GM12878 (cell line): ENCODE measurements around the gene SELPLG. TPM values are rescaled to one million over a fixed set of nuclear protein-coding genes. Genes with fewer than 3 reads are reported as not detected.
"Not testable (repeated sequence)": the region's sequence is repeated elsewhere in the genome, so short reads cannot be mapped to it uniquely, and the experiment has no call there.

Source experiments
- ATAC-seq: fragments of 200-7000 bp; cut with Tn5 transposase; 3 replicates; pipeline ENCODE4 v1.9.1; 2020; ENCODE audit warnings: mild to moderate bottlenecking, moderate library complexity
- BruUV-seq: library from RNA; stranded (reverse); fragments of 400-500 nt; replicated peaks from 2 replicates; lab custom pipeline; 2021; lab: Mats Ljungman, UMichigan
- CTCF ChIA-PET: fragments of 300-600 bp; sonication (Branson Sonifier 250); formaldehyde crosslinking; extraction: SDS; loops from one replicate; lab custom pipeline; 2021; ENCODE audit warnings: inconsistent platforms; lab: Yijun Ruan, JAX
- POLR2A ChIA-PET: fragments of 350-600 bp; formaldehyde crosslinking; extraction: SDS; loops from one replicate; lab custom pipeline; 2021; ENCODE audit warnings: inconsistent platforms; lab: Charles Lee
- RAD21 ChIA-PET: fragments of 300-600 bp; sonication (Branson Sonifier 250); formaldehyde crosslinking; loops from one replicate; lab custom pipeline; 2023; ENCODE audit warnings: antibody characterized with exemption; ENCODE audit not compliant: unreplicated experiment; lab: Charles Lee
- SMC1A ChIA-PET: fragments of 300-600 bp; sonication (Branson Sonifier 250); formaldehyde crosslinking; loops from one replicate; lab custom pipeline; 2023; ENCODE audit not compliant: unreplicated experiment, uncharacterized antibody; lab: Charles Lee
- DNase-seq: peaks from one replicate; pipeline ENCODE4 v3.0.0-alpha.2; 2011; ENCODE audit warnings: low read depth, low spot score
- FAIRE-seq: peaks from 3 replicates; lab custom pipeline; 2011; peaks lifted over from hg19 to GRCh38; lab: Jason Lieb, UNC
- H2AFZ ChIP-seq: 2 replicates; pipeline ENCODE4 v1.6.0; 2011; ENCODE audit warnings: low read depth, low read length, control low read depth; ENCODE audit not compliant: control insufficient read depth
- H3K27ac ChIP-seq: 2 replicates; pipeline ENCODE4 v1.5.1; 2011; ENCODE audit warnings: control low read depth; ENCODE audit not compliant: control insufficient read depth, insufficient read depth
- H3K27me3 ChIP-seq, 2 experiments: replicated peaks in 1 of 2; 2 replicates each; pipeline versions ENCODE4 v1.6.0 to v1.6.1; 2011; ENCODE audit warnings: low read length in 1 of 2; ENCODE audit not compliant: control insufficient read depth in 2 of 2, insufficient read depth in 2 of 2
- H3K36me3 ChIP-seq, 2 experiments: 2 replicates each; pipeline ENCODE4 v1.5.1; 2011; ENCODE audit warnings: low read length in 1 of 2; ENCODE audit not compliant: control insufficient read depth in 2 of 2, insufficient read depth in 2 of 2
- H3K4me1 ChIP-seq: 2 replicates; pipeline ENCODE4 v1.6.1; 2011; ENCODE audit warnings: mild to moderate bottlenecking, low read length, moderate library complexity, mixed read lengths; ENCODE audit not compliant: control insufficient read depth, insufficient read depth
- H3K4me2 ChIP-seq: 2 replicates; pipeline ENCODE4 v1.6.0; 2011; ENCODE audit warnings: control low read depth; ENCODE audit not compliant: control insufficient read depth, insufficient read depth
- H3K4me3 ChIP-seq: fragments of 200-600 bp; sonication (generic); 2 replicates; pipeline ENCODE4 v1.5.1; 2016
- H3K79me2 ChIP-seq: 2 replicates; pipeline ENCODE4 v1.6.0; 2011; ENCODE audit warnings: low read length; ENCODE audit not compliant: control insufficient read depth, insufficient read depth
- H3K9ac ChIP-seq: 2 replicates; pipeline ENCODE4 v1.8.0; 2011; ENCODE audit warnings: low read length, control low read depth, mixed read lengths; ENCODE audit not compliant: control insufficient read depth, insufficient read depth
- H3K9me3 ChIP-seq: replicated peaks from 3 replicates; pipeline ENCODE4 v1.5.1; 2011; ENCODE audit warnings: mild to moderate bottlenecking, low read length; ENCODE audit not compliant: control insufficient read depth, insufficient read depth
- H4K20me1 ChIP-seq: 2 replicates; pipeline ENCODE4 v1.6.0; 2011; ENCODE audit not compliant: control insufficient read depth, insufficient read depth
- EP300 ChIP-seq, 2 experiments: fragments of 150-350 bp in 1 of 2; IDR thresholded peaks; 2 replicates each; pipeline ENCODE4 v1.6.1; 2011 to 2012; ENCODE audit warnings: low read depth in 2 of 2, low read length in 2 of 2, borderline replicate concordance in 1 of 2, improper control_type of control experiment in 1 of 2, inconsistent platforms in 1 of 2; ENCODE audit not compliant: control insufficient read depth in 1 of 2
- FOS ChIP-seq: IDR thresholded peaks from 3 replicates; pipeline ENCODE4 v1.6.1; 2011; ENCODE audit warnings: borderline replicate concordance; ENCODE audit not compliant: insufficient read length; ENCODE audit errors: extremely low read depth
- HDGF ChIP-seq: fragments of 450-650 bp; IDR thresholded peaks from 2 replicates; pipeline ENCODE4 v1.6.1; 2016; ENCODE audit warnings: antibody characterized with exemption
- IKZF2 ChIP-seq, 2 experiments: fragments of 450-650 bp; IDR thresholded peaks; 2 replicates each; pipeline ENCODE4 v1.6.1; 2017; ENCODE audit warnings: mild to moderate bottlenecking in 2 of 2, moderate library complexity in 2 of 2
- KLF5 ChIP-seq: fragments of 450-650 bp; IDR thresholded peaks from 2 replicates; pipeline ENCODE4 v1.6.1; 2014; ENCODE audit warnings: mild to moderate bottlenecking; ENCODE audit not compliant: partially characterized antibody
- MTA2 ChIP-seq: fragments of 450-650 bp; IDR thresholded peaks from 2 replicates; pipeline ENCODE4 v1.6.1; 2016; ENCODE audit warnings: low read depth, mild to moderate bottlenecking, moderate library complexity
- MYC ChIP-seq: IDR thresholded peaks from 2 replicates; pipeline ENCODE4 v1.6.1; 2011; ENCODE audit warnings: mild to moderate bottlenecking, low read length, moderate library complexity, inconsistent platforms; ENCODE audit not compliant: insufficient read depth, insufficient replicate concordance, insufficient read length, severe bottlenecking
- NBN ChIP-seq: fragments of 450-650 bp; IDR thresholded peaks from 2 replicates; pipeline ENCODE4 v1.6.1; 2016
- WGBS: methylation state at CpG from one replicate; pipeline ENCODE4 v1.1.6; 2016; ENCODE audit warnings: low lambda C conversion rate; ENCODE audit not compliant: insufficient replicate concordance, insufficient coverage; ENCODE audit errors: missing lambda C conversion rate; 5-methylcytosine and 5-hydroxymethylcytosine counted together
- in situ Hi-C: fragments of 300-500 bp; cut with MboI; formaldehyde crosslinking; loops from 9 replicates; pipeline ENCODE4 v1.14.3; 2018; ENCODE audit warnings: mixed read lengths
- intact Hi-C: fragments of 100-400 bp; cut with micrococcal nuclease; formaldehyde crosslinking; loops from one replicate; pipeline ENCODE4 v1.14.2; 2022; ENCODE audit not compliant: unreplicated experiment
- polyA plus RNA-seq, 11 experiments: library from polyadenylated mRNA; depleted of rRNA in 4 of 11; unstranded in 6 of 11; stranded (reverse) in 5 of 11; fragments of >200 nt; fragmentation: Nextera tagmentation in 4 of 11; fragmentation: Illumina TruSeq in 1 of 11; extraction: Ambion mirVana in 4 of 11; extraction: Trizol in 1 of 11; gene quantifications; 1 replicate in 1 of 11; 2 replicates in 10 of 11; pipeline versions ENCODE4 v1.2.1 to v1.2.3, GENCODE V29; 2011 to 2016; ENCODE audit warnings: inconsistent platforms in 2 of 11, missing spikeins in 2 of 11, low read depth in 1 of 11
- total RNA-seq, 4 experiments: library from RNA; depleted of rRNA in 3 of 4; stranded (reverse); fragments of >200 nt in 3 of 4; fragmentation: Illumina TruSeq in 1 of 4; extraction: Trizol in 1 of 4; gene quantifications; 2 replicates each; pipeline versions ENCODE4 v1.2.1 to v1.2.3, GENCODE V29; 2013 to 2021
- TF ChIP-seq, protein P1 (sequence below), 3 experiments: IDR thresholded peaks in 2 of 3; conservative IDR thresholded peaks in 1 of 3; 2 replicates each; pipeline ENCODE4 v1.5.1; 2011; ENCODE audit warnings: low read depth in 3 of 3, low read length in 3 of 3, mild to moderate bottlenecking in 3 of 3, control low read depth in 2 of 3, moderate library complexity in 2 of 3, inconsistent platforms in 1 of 3, mixed read lengths in 1 of 3; ENCODE audit not compliant: control insufficient read depth in 2 of 3, insufficient read depth in 1 of 3; ENCODE audit errors: extremely low read depth in 1 of 3

The SELPLG gene
- total and polyA plus RNA-seq, 10 of the 15 experiments (the other 5 are each of a cell fraction or from before 2014, with no cell fraction given): 3.2 to 32.3 (median 23.9) TPM

DNA sequence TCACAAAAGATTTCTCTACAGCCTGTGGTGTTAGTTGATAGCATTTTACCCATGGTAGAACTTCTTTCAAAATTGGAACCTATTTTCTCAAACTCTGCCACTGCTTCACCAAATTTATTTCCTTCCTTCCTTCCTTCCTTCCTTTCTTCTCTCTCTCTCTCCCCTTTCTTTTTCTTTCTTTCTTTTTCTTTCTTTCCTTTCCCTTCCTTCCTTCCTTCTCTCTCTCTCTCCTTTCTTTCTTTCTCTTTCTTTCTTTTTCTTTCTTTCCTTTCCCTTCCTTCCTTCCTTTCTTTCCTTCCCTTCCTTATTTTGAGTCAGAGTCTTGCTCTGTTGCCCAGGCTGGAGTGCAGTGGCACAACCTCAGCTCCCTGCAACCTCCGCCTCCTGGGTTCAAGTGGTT lies 59.4 kb downstream of the SELPLG start:
- H3K79me2 ChIP-seq, H2AFZ ChIP-seq, H4K20me1 ChIP-seq, ATAC-seq, H3K9me3 ChIP-seq, DNase-seq, H3K4me3 ChIP-seq, H3K36me3 ChIP-seq, H3K27me3 ChIP-seq, in situ Hi-C loops, H3K9ac ChIP-seq, intact Hi-C loops, H3K27ac ChIP-seq, BruUV-seq, FAIRE-seq: not testable (repeated sequence)
- WGBS: 100% methylated on average over 1 of the region's 1 CpG
- RAD21 ChIA-PET: interaction anchor here (5.0 to 23.0 kb wide), 3 partner anchors 9 to 60 kb away, joined by 24 to 633 read pairs (median 413); partner anchors contain the start of gene SELPLG
- POLR2A ChIA-PET: interaction anchor here (1.3 to 14.2 kb wide), 2 partner anchors 10 to 61 kb away, joined by 5 to 199 read pairs; partner anchors contain the start of gene SELPLG
- Histone ChIP-seq H3K4me1 (peaks cover 68% of the 10 kb centered on the region), H3K4me2 (0 out of 2 replicates have a peak overlapping the region, but pooled peaks have one; percentile 12)
- SMC1A ChIA-PET: interaction anchor here (1.7 to 26.5 kb wide), 4 partner anchors 7 to 60 kb away, joined by 5 to 718 read pairs (median 206); partner anchors contain the start of gene SELPLG
- CTCF ChIA-PET: interaction anchor here (21.5 kb wide), 1 partner anchor 42 kb away, joined by 866 read pairs; no protein-coding TSS in a partner anchor
- TF ChIP-seq NBN (0 out of 2 replicates have a peak, but pooled peaks have one; percentile 30), HDGF (0 out of 2 replicates have a peak, but pooled peaks have one; percentile 32), MTA2 (0 out of 2 replicates have a peak, but pooled peaks have one; percentile 13)

DNA sequence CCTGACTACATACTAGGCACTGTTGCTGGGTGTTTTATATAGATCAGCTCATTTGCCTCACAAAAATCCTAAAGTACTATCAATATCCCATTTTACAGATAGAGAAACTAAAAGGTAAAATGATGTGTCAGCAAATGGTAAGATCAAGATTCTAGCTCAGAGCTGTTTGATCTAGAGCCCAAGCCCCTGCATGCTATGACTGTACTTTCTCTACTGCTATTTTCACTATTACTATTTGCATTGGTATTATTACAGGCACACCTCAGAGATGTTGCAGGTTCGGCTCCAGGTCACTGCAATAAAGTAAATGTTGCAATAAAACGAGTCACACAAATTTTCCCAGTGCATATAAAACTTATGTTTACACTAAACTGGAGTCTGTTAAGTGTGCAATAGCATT lies 60.4 kb downstream of the SELPLG start:
- Histone ChIP-seq H3K4me3 (no peak overlapping the region; the same call in 1 of the 2 replicates), H4K20me1 (no peaks in the 10 kb centered on the region), H3K9me3 (no peaks in the 10 kb centered on the region; the same call in 2 of the 3 replicates), H3K9ac (0 out of 2 replicates have a peak overlapping the region, but pooled peaks have one; percentile 3), H2AFZ (no peak overlapping the region), H3K4me2 (peak overlapping the region; percentile 59), H3K27me3 (no peaks in the 10 kb centered on the region), H3K79me2 (no peaks in the 10 kb centered on the region; the same call in none of the 2 replicates), H3K4me1 (peaks cover 74% of the 10 kb centered on the region), H3K36me3 (no peaks in the 10 kb centered on the region), H3K27ac (peak overlapping the region; percentile 100)
- intact Hi-C loops: no loop called here
- FAIRE-seq (peak; percentile 56), ATAC-seq (peak; percentile 31), DNase-seq (peak; percentile 69)
- ChIA-PET RAD21 (interaction anchor here (0.9 to 23.0 kb wide), 10 partner anchors 8 to 377 kb away, joined by 3 to 633 read pairs (median 16); partner anchors contain the start of gene SELPLG), POLR2A (interaction anchor here (0.6 to 14.2 kb wide), 11 partner anchors 9 to 153 kb away, joined by 3 to 211 read pairs (median 5); partner anchors contain the start of genes ISCU and SELPLG), SMC1A (interaction anchor here (0.6 to 26.5 kb wide), 11 partner anchors 9 to 288 kb away, joined by 3 to 718 read pairs (median 4); partner anchors contain the start of genes SART3 and SELPLG), CTCF (interaction anchor here (0.7 to 21.5 kb wide), 12 partner anchors 12 to 375 kb away, joined by 3 to 866 read pairs (median 4); partner anchors contain the start of genes ISCU, SART3, SELPLG and TMEM119)
- 0% methylated on average over 2 of the region's 2 CpGs for WGBS
- in situ Hi-C loops: no loop called here
- no TSS peak for BruUV-seq
- peak in 1 of 2 experiments; percentile 84; a peak in 1 of 4 replicates for TF ChIP-seq EP300 (IDR thresholded peaks at IDR 0.05; ENCODE audit: borderline replicate concordance in 1 of 2, control insufficient read depth in 1 of 2, low read depth in 2 of 2, low read length in 2 of 2)
- no peak for TF ChIP-seq FOS
- TF ChIP-seq, protein P1, sequence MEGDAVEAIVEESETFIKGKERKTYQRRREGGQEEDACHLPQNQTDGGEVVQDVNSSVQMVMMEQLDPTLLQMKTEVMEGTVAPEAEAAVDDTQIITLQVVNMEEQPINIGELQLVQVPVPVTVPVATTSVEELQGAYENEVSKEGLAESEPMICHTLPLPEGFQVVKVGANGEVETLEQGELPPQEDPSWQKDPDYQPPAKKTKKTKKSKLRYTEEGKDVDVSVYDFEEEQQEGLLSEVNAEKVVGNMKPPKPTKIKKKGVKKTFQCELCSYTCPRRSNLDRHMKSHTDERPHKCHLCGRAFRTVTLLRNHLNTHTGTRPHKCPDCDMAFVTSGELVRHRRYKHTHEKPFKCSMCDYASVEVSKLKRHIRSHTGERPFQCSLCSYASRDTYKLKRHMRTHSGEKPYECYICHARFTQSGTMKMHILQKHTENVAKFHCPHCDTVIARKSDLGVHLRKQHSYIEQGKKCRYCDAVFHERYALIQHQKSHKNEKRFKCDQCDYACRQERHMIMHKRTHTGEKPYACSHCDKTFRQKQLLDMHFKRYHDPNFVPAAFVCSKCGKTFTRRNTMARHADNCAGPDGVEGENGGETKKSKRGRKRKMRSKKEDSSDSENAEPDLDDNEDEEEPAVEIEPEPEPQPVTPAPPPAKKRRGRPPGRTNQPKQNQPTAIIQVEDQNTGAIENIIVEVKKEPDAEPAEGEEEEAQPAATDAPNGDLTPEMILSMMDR (IDR thresholded peaks at IDR 0.05 in 2 of 3, conservative IDR thresholded peaks at IDR 0.05 in 1 of 3; ENCODE audit: control insufficient read depth in 2 of 3, extremely low read depth in 1 of 3, insufficient read depth in 1 of 3, low read depth in 3 of 3, low read length in 3 of 3): no peak
- TF ChIP-seq IKZF2 (IDR thresholded peaks at IDR 0.05): peak; percentile 39 to 40
- no peak for TF ChIP-seq KLF5
- TF ChIP-seq MYC: no peak
